Activated gamma-delta T cell (primary cell): ENCODE results near the gene BCAP29.
"Not testable (repeated sequence)": the region's sequence is repeated elsewhere in the genome, so short reads cannot be mapped to it uniquely, and the experiment has no call there.

Experiments used
- DNase-seq: peaks from one replicate; lab custom pipeline; 2025; lab: John Stamatoyannopoulos, UW

BCAP29 gene

DNA sequence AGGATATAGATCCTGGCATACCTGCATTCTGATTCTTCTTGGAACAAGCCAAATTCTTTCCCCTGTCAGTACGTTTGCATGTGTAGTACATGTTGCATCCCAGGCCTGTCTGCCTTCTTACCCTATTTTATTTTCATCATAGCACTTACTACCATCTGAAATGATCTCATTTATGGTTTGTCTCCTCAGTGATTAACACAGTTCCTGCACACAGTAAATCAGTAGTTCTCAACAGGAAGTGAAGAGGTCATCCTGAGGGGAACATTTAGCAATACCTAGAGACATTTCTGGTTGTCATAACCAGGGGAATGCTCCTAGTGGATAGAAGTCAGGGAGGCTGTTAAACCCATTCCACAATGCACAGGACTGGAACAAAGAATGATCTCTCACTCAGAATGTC lies 42.4 kb downstream of the BCAP29 start:
- no peak for DNase-seq

DNA sequence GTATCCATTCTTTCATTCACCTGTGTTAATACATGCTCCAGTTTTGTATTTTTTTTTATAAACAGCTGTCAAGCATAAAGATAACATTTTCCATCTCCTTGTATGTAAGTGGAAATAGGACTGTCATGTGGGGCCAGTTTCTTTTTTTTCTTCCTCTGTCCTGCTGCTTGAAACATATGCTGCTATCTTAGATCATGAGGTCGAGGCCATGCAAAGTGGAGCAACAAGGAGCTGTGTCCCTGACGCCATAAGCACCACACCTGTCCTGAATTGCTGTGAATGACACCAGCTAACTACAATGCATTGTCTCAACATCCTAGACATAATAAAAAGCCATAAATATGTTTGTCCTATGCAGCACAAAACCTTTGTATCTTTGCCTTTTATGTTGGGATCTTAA lies 42.8 kb downstream of the BCAP29 start:
- DNase-seq, result no peak

DNA sequence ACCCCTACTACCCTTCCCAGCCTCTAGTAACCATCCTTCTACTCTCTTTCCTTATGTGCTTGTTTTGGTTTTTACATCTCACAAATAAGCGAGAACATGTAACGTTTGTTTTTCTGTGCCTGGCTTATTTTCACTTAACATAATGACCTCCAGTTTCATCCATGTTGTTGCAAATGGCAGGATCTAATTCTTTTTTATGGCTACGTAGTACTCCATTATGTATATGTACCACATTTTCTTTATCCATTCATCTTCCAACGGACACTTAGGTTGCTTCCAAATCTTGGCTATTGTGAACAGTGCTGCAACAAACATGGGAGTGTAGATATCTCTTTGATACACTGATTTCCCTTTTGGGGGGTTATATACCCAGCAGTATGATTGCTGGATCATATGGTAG lies 47.0 kb downstream of the BCAP29 start:
- no peak for DNase-seq

DNA sequence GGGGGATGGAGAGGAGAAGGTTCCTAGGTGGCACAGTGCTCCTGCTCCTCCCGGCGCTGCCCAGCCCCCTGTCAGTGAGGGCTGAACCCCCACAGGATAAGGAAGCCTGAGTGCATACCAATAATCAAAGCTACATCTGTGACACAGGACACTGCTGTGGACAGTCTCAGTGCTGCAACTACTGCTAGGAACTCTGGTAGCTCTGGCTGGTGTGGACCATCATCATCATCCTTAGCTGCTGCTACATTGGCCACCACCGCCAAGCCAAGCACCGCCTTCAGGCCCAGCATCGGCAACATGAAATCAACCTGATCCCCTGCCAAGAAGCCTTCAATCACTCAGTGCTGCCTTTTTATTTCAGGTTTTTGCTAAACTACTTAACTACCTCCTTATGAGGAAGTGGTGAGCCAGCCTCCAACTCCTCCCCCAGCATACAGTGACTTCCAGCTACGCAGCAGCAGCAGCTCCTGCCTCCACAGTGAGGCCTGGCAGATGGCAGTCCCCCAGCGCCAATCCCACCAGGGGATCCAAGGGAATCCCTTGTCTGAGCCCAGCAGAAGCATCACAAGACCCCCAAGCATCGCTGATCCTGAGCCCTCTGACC lies 48.5 kb downstream of the BCAP29 start:
- DNase-seq, result no peak

DNA sequence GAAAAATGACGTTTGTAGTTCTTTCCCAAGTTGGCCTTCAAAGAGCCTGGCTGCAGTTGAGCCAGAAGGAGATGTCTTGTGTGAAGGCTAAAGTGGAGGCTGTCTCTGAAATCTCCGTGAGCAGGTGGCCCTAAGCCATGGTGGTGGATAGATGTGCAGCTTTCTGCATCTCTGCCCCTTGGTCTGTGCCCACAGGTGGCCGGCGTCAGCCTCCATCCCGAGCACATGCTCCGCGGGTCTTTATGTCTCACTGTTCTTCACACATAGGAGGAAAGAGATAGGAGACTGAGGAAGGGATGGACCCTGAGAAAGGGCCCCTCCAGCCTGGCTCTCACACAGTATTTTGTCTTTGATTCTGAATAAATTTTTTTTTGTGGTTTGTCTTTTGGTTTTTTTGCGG lies 50.3 kb downstream of the BCAP29 start:
- DNase-seq, result no peak

DNA sequence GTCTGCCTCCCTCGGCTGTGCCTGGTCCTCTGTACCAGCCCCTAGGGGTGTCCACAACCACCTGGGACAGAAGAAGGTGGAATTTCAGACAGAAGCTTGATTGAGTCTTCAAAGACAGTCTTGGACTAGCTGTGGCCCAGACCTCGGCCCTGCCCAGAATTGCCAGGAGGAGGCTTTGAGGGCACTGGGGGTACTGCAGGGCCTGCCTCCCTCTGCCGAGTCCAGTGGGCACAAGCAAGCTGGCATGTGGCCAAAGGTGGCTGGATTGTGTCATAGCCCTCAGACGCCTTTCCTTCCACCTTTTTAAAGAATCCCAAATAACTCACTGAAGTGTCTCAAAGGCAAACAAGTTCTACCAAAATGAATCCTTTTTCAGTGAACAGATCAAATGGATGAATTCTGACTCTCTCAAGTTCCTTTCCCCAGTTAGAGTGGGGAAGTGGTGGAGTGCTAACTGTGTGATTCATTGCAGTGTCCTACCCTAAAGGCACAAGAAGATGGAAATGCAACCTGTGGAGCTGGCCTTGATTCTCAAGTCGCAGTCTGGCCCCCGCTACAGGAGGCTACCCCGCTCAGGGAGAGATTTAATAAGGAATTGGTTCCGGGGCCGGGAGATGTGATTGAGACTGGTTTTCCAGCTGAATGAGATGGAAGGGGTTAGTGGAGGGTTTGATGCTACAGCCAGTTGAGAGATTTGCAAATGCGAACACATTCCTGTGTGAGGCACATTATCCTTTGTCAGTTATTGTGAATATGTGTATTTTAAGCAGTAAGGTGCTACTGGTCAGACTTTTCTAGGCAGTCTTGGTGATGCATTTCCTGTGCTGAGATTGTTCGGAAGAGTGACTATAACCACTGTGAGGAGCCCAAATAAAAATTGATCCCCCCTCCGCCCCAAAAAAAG lies 51.8 kb downstream of the BCAP29 start:
- no peak for DNase-seq

DNA sequence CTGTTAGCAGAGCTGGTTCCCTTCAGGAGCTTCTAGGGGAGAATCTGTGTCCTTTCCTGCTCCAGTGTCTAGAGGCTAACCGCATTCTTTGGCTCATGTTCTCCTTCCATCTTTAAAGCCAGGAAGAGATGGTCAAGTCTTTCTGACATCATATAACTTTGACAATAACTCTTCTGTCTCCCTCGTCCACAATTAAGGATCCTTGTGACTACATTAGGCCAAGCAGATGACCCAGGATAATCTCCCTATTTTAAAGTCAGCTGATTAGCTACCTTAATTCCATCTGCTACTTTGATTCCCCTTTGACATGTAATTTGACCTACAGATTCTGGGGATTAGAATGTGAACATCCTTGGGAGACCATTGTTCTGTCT lies 52.4 kb downstream of the BCAP29 start:
- no peak for DNase-seq

DNA sequence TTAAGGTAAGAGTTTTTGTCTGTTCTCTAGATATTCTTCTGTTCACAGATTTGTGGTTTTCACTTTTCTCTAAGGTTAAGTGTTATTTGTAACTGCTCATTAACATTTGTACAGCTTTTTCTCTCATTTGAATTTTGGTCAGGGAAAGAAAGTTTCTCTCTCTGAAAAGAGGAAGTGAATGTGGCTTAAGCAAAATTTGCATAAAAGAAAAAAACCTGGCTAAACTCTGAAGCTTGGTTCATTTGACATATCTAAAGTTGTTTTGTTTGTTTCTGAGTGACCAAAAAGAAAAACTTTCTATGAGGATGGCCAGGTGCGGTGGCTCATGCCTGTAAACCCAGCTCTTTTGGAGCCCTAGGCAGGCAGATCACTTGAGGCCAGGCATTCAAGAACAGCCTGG lies 58.5 kb downstream of the BCAP29 start:
- DNase-seq, result no peak

DNA sequence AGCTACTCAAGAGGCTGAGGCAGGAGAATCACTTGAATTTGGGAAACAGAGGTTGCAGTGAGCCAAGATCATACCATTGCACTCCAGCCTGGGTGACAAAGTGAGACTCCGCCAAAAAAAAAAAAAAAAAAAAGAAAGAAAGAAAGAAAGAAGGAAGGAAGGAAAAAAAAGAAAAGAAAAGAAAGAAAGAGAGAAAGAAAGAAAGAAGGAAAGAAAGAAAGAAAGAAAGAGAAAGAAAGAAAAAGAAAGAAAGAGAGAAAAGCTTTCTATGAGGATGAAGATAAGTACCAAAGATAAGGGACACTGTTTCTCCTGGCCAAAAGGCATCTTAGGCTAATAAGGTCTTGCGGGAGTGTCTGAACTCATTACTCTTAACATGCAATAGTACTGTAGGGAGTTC lies 59.0 kb downstream of the BCAP29 start:
- DNase-seq, result not testable (repeated sequence)

DNA sequence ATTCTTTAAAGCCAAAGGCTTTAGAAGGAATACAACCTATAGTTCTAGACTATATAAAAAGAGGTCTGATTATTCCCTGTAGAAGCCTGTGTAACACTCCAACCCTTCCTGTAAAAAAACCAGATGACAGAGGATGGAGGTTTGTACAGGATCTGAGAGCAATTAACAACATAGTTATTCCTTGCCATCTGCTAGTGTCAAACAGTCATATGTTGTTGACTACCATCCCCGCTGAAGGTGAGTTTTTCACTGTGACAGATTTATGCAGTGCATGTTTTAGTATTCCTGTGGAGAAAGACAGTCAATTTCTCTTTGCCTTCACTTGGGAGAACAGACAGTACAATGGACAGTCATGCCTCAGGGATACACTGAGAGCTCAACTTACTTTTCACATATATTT lies 61.6 kb downstream of the BCAP29 start:
- DNase-seq, result no peak

DNA sequence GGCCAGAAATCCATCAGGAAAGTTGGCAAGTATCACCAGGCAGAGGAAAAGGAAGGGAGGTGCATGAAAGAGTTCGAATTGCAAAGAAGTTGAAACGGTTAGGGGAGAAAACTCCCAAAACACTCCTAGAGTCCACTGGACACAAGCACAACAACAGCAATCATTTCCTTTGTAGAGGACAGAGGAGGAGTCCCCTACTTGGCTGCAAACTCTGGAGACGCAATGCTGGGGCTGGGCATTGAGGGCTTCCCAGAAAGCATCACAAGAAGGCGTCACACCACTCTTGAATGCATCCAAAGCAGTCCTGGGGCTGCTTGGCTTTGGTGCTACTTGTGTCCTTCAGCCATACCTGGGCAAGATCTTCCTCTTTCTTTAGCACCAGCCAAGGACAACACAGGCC lies 62.5 kb downstream of the BCAP29 start:
- no peak for DNase-seq

DNA sequence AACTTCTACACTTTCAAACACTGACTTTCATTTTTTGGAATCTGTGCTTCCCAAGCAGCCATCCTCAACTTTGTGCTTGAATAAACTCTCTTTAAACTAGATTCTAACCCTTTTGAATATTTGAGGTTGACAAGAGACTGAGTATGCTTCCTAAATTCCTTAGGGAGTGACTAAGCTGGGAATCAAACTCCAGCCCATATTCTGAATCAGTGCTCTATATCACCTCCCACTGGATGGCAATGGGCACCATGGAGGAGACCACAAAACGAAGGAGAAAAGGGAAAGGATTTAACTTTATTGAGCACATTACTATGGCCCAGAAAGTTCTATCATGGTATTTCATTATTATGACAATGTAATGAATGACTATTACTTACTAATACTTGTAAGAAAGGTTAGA lies 63.4 kb downstream of the BCAP29 start:
- no peak for DNase-seq

DNA sequence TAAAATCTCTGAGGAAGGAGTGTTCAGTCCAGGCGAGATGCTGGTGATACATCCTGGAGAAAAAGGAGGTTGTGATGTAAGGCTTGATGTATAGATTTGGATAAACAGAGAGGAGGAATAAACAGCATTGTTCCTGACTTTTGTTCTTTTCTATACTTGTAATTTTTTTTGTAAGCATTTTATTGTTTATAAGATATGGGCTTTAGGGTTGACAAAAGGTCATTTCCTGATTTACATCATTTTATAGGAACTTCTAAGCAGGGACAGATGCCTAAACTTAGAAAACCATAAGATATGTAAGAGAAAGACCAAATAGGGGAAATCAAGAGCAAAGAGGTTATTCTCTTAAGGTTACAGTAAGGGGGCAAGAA lies 63.9 kb downstream of the BCAP29 start:
- no peak for DNase-seq

DNA sequence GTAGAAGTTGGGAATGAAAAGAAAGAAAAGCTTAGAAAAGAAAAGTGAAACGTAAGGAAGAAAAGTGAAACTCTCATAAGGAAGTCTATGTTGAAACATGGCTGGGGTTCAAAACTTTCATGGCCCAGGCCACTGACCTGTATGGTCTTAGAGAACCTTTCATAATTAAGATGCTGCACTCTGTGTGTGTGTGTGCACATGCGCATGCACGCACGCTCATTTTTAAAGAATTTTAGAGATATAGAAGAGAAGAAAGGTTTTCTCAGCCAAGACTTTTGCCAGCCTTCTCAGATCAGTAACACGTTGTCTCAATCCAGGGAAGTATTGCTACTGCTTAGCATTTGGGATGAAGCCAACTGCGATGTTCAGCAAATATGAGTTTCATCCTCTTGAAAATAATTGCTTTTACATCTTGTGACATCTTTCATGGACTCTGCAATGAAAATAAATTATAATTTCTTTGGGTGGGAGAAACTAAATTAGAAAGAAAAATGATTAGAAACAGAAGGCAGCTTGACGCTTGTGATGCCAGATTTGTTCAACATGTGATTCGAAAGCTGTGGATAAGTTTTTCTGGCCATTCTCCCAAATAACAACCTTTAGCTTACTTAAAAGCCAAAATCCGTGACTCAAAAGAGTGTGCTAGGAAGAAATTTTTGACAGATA lies 64.4 kb downstream of the BCAP29 start:
- no peak for DNase-seq

DNA sequence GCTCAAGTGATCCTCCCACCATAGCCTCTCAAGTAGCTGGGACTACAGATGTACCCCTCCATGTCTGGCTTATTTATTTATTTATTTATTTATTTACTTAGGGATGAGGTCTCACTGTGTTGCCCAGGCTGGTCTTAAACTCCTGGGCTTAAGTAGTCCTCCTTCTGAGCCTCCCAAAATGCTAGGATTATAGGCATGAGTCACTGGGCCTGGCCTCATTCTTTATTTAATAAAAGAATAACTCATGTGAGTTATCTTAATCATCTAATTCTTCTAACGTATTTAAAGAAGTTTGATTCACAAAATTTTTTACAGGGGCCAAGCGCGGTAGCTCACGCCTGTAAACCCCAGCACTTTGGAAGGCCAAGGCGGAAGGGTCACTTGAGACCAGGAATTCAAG lies 72.6 kb downstream of the BCAP29 start:
- no peak for DNase-seq

DNA sequence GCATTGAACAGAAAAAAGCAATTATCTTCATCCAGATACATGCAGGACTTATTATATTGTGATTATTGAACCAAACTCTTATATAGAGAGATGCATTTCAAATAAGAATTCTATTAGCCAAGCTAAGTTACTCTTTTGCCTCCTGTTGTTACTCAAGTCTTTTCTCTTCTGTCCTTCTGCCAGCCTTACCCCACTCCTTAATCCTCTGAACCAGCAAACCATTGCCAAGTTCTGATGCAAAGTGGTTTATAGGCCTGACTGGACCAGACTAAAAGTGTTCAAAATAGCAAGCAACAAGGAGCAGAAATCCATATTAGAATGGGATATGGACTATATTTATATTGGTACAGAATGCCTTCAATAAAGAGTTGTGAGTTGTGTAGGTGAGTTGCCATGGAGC lies 78.4 kb downstream of the BCAP29 start:
- DNase-seq, result no peak

DNA sequence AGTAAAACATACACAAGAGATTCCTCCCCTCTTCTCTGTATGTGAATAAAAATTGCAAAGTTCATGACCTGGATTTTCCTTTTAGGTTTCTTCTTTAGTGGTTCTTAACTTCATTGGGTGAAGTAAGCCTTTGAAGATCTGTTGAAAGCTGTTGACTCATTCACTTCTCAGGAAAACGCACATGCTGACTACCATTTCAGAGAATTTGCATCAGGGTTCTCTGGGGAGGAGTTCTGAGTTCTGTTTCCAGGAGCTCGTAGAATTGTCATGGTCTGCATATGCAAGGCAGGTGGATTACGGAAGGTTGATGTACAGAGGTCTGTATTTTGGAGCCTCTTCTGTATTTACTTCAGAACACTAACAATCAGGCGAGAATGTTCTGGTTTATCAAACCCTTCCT lies 79.6 kb downstream of the BCAP29 start:
- DNase-seq, result no peak

DNA sequence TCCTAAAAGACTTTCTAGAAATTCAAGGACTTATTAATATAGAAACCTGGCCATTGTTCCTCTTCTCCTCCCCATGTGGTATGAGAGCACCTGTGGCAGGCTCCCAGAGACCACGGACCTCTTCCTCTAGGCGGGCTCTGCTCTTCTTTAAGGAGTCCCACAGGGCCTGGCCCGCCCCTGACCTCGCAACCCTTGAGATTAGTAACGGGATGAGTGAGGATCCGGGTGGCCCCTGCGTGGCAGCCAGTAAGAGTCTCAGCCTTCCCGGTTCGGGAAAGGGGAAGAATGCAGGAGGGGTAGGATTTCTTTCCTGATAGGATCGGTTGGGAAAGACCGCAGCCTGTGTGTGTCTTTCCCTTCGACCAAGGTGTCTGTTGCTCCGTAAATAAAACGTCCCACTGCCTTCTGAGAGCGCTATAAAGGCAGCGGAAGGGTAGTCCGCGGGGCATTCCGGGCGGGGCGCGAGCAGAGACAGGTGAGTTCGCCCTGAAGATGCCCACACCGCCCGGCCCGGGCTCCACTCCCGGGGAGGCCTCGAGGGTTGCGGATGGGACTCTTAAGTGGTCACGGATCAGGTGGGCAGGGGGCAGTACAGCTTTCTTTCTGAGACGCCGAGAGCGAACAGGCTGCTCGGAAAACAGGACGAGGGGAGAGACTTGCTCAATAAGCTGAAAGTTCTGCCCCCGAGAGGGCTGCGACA lies 80.5 kb downstream of the BCAP29 start, which contains the start of gene SLC26A4:
SLC26A4 (plus strand) TSS at position 448 of the 700 bp plus-strand sequence. CDS start 814 bp downstream, outside the sequence.
- DNase-seq, result no peak

DNA sequence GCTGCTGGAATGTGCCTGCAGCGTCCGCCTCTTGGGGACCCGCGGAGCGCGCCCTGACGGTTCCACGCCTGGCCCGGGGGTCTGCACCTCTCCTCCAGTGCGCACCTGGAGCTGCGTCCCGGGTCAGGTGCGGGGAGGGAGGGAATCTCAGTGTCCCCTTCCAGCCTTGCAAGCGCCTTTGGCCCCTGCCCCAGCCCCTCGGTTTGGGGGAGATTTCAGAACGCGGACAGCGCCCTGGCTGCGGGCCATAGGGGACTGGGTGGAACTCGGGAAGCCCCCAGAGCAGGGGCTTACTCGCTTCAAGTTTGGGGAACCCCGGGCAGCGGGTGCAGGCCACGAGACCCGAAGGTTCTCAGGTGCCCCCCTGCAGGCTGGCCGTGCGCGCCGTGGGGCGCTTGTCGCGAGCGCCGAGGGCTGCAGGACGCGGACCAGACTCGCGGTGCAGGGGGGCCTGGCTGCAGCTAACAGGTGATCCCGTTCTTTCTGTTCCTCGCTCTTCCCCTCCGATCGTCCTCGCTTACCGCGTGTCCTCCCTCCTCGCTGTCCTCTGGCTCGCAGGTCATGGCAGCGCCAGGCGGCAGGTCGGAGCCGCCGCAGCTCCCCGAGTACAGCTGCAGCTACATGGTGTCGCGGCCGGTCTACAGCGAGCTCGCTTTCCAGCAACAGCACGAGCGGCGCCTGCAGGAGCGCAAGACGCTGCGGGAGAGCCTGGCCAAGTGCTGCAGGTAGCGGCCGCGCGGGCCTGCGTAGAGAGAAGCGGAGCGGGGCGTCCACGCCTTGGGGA lies 81.2 kb downstream of the BCAP29 start:
- DNase-seq, result no peak

DNA sequence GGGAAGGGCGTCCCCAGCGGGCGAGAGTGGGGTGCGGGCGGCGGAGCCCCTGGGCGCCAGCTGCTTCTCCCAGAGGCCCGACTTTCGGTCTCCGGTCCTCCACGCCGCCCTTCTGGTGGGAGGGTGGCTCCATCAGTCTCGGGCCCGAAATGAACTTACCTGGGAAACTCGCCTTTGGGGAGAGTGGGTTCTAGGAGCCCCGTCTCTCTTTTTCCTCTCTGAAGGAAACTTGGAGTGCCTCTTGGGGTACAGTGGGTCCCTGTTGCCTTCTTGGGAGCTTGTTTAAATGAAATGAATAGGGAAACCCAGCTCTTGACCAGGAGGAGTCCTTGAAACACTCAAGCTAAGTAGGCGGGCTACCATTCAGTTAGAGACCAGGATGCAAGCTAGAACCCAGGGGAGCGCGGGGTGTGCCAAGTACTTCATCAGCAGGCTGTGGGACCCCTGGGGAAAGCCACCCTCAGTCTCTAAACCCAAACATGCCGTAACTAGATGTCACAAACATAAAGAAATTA lies 81.9 kb downstream of the BCAP29 start:
- no peak for DNase-seq

DNA sequence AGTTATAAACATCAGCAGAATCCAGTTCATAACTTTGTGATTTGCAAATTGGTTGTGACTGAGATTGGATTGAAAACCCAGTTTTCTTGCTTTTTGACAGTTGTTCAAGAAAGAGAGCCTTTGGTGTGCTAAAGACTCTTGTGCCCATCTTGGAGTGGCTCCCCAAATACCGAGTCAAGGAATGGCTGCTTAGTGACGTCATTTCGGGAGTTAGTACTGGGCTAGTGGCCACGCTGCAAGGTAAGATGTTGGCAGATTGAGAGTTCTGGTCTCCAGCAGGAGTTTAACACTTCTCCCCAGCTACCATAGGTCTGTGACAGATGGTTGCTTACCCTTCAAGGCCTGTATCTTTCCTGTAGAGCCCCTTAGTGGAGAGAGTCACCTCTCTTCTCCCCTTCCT lies 83.2 kb downstream of the BCAP29 start:
- no peak for DNase-seq
